A549 (cell line): ENCODE results near the gene GYG2.
A peak's percentile ranks its signal among the peaks of the same experiment; 100 is the strongest.
"Not testable (repeated sequence)": the region's sequence is repeated elsewhere in the genome, so short reads cannot be mapped to it uniquely, and the experiment has no call there.

Source experiments
- CHD2 ChIP-seq: fragments of 150-350 bp; IDR thresholded peaks from 2 replicates; pipeline ENCODE4 v1.6.1; 2014; ENCODE audit warnings: low read length; ENCODE audit not compliant: partially characterized antibody
- EP300 ChIP-seq, 2 experiments: fragments of >200 bp; sonication (Bioruptor Twin); formaldehyde crosslinking; IDR thresholded peaks; 2 replicates in 1 of 2; 3 replicates in 1 of 2; pipeline ENCODE4 v1.6.1; 2016 to 2017
- HDAC2 ChIP-seq: fragments of 200-600 bp; sonication (generic); IDR thresholded peaks from 2 replicates; pipeline ENCODE4 v1.6.1; 2016
- JUN ChIP-seq, 2 experiments: fragments of >200 bp; sonication (Bioruptor Twin); formaldehyde crosslinking; IDR thresholded peaks; 2 replicates in 1 of 2; 3 replicates in 1 of 2; pipeline ENCODE4 v1.6.1; 2016 to 2017
- NR3C1 ChIP-seq: fragments of >200 bp; sonication (Bioruptor Twin); formaldehyde crosslinking; IDR thresholded peaks from 3 replicates; pipeline ENCODE4 v1.6.1; 2017
- POLR2A ChIP-seq: IDR thresholded peaks from 2 replicates; pipeline ENCODE4 v1.6.1; 2012; ENCODE audit warnings: mild to moderate bottlenecking, low read length
- RAD21 ChIP-seq, 2 experiments: fragments of >200 bp in 1 of 2; sonication (Bioruptor Twin) in 1 of 2; formaldehyde crosslinking in 1 of 2; IDR thresholded peaks in 1 of 2; conservative IDR thresholded peaks in 1 of 2; 2 replicates in 1 of 2; 3 replicates in 1 of 2; pipeline ENCODE4 v1.6.1; 2012 to 2018; ENCODE audit warnings: inconsistent platforms in 1 of 2
- RCOR1 ChIP-seq: fragments of 150-350 bp; IDR thresholded peaks from 2 replicates; pipeline ENCODE4 v1.6.1; 2014; ENCODE audit warnings: antibody characterized with exemption, low read length, low read depth
- TF ChIP-seq, protein P1 (sequence below): fragments of >200 bp; sonication (Bioruptor Twin); formaldehyde crosslinking; IDR thresholded peaks from 3 replicates; pipeline ENCODE4 v1.5.1; 2016
- TF ChIP-seq, protein P2 (sequence below): fragments of 200-600 bp; sonication (generic); IDR thresholded peaks from 2 replicates; pipeline ENCODE4 v1.6.1; 2016; ENCODE audit warnings: antibody characterized with exemption, mild to moderate bottlenecking, moderate library complexity

DNA sequence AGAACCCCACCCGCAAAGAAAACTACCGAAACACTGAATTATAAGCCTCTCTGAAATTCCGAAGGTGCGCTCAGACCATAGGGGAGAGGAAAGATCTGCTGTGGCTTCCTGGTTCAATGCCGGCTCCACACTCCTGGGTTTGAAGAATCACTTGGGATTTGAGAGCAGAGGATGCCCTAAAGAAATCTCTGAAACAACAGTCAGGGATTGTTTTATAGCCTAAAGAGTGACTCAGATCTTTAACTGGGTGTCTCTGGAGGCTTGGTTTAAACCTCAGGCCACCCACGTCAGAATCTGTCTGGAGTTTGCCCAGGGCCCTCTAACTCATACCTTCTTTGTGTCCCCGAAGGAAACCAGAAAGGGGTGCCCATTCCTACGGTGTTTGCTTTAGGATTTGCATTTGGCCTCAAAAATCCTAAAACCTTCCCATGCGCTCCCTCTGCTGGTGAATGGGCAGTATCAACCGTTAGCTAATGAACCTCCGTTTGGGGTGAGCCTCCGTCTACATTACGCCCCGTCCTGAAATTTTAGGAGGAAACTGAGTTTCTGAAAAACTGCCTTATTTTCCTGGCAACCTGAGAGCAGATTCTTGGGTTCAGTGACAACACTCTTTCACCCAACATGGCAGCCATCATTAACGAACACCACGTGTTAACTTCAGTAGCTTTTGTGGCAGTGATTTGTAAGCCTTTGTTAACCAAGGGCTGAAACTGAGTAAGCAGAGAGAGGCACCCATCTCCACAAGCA, 16.4 kb upstream of the GYG2 start:
- TF ChIP-seq HDAC2; RCOR1; POLR2A; JUN (IDR thresholded peaks at IDR 0.05); EP300 (IDR thresholded peaks at IDR 0.05); CHD2; NR3C1: not testable (repeated sequence)
- TF ChIP-seq, protein P1, sequence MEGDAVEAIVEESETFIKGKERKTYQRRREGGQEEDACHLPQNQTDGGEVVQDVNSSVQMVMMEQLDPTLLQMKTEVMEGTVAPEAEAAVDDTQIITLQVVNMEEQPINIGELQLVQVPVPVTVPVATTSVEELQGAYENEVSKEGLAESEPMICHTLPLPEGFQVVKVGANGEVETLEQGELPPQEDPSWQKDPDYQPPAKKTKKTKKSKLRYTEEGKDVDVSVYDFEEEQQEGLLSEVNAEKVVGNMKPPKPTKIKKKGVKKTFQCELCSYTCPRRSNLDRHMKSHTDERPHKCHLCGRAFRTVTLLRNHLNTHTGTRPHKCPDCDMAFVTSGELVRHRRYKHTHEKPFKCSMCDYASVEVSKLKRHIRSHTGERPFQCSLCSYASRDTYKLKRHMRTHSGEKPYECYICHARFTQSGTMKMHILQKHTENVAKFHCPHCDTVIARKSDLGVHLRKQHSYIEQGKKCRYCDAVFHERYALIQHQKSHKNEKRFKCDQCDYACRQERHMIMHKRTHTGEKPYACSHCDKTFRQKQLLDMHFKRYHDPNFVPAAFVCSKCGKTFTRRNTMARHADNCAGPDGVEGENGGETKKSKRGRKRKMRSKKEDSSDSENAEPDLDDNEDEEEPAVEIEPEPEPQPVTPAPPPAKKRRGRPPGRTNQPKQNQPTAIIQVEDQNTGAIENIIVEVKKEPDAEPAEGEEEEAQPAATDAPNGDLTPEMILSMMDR, result peak; percentile 54
- peak; percentile 66 to 70 for TF ChIP-seq RAD21 (conservative IDR thresholded peaks at IDR 0.05 in 1 of 2, IDR thresholded peaks at IDR 0.05 in 1 of 2)
- TF ChIP-seq, protein P2, sequence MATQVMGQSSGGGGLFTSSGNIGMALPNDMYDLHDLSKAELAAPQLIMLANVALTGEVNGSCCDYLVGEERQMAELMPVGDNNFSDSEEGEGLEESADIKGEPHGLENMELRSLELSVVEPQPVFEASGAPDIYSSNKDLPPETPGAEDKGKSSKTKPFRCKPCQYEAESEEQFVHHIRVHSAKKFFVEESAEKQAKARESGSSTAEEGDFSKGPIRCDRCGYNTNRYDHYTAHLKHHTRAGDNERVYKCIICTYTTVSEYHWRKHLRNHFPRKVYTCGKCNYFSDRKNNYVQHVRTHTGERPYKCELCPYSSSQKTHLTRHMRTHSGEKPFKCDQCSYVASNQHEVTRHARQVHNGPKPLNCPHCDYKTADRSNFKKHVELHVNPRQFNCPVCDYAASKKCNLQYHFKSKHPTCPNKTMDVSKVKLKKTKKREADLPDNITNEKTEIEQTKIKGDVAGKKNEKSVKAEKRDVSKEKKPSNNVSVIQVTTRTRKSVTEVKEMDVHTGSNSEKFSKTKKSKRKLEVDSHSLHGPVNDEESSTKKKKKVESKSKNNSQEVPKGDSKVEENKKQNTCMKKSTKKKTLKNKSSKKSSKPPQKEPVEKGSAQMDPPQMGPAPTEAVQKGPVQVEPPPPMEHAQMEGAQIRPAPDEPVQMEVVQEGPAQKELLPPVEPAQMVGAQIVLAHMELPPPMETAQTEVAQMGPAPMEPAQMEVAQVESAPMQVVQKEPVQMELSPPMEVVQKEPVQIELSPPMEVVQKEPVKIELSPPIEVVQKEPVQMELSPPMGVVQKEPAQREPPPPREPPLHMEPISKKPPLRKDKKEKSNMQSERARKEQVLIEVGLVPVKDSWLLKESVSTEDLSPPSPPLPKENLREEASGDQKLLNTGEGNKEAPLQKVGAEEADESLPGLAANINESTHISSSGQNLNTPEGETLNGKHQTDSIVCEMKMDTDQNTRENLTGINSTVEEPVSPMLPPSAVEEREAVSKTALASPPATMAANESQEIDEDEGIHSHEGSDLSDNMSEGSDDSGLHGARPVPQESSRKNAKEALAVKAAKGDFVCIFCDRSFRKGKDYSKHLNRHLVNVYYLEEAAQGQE, result not testable (repeated sequence)
